ENCODE measurements around the gene BAG3.
"Not testable (repeated sequence)": the region's sequence is repeated elsewhere in the genome, so short reads cannot be mapped to it uniquely, and the experiment has no call there.

Gene BAG3

GRCh38 chr10:119640875-119641526, 10.2 kb upstream of the BAG3 start:
- no peak for DNase-seq

- peak in 1 of 2 donors; percentile 63 for DNase-seq
Observed at GRCh38 chr10:119642556-119643111, 8.5 kb upstream of the BAG3 start.

GRCh38 chr10:119643306-119644204, 7.6 kb upstream of the BAG3 start:
- DNase-seq, result no peak

GRCh38 chr10:119644205-119644814, 6.9 kb upstream of the BAG3 start:
- DNase-seq, result no peak

GRCh38 chr10:119644994-119645393, 6.2 kb upstream of the BAG3 start:
- DNase-seq, result no peak

GRCh38 chr10:119650062-119650461, 1.1 kb upstream of the BAG3 start:
- no peak for DNase-seq

GRCh38 chr10:119651514-119652360, 557 bp downstream of the BAG3 start:
- no peak for DNase-seq

- DNase-seq, result peak in 1 of 2 donors; percentile 69
Observed at GRCh38 chr10:119652361-119652730, 1.2 kb downstream of the BAG3 start.

- DNase-seq, result peak in 1 of 2 donors; percentile 42
Observed at GRCh38 chr10:119653209-119653608, 2.0 kb downstream of the BAG3 start.

- no peak for DNase-seq
Observed at GRCh38 chr10:119653916-119654315, 2.7 kb downstream of the BAG3 start.

- no peak for DNase-seq
Observed at GRCh38 chr10:119654540-119654939, 3.4 kb downstream of the BAG3 start.

GRCh38 chr10:119655566-119656001, 4.4 kb downstream of the BAG3 start:
- peak in 1 of 2 donors; percentile 46 for DNase-seq

- no peak for DNase-seq
Observed at GRCh38 chr10:119656760-119657159, 5.6 kb downstream of the BAG3 start.

GRCh38 chr10:119657725-119658124, 6.5 kb downstream of the BAG3 start:
- no peak for DNase-seq

GRCh38 chr10:119658274-119658673, 7.1 kb downstream of the BAG3 start:
- no peak for DNase-seq

GRCh38 chr10:119659951-119660350, 8.8 kb downstream of the BAG3 start:
- no peak for DNase-seq

- not testable (repeated sequence) for DNase-seq
Observed at GRCh38 chr10:119662076-119662605, 11.0 kb downstream of the BAG3 start.

GRCh38 chr10:119663866-119664698, 12.9 kb downstream of the BAG3 start:
- DNase-seq, result peak; percentile 32 to 74

GRCh38 chr10:119665901-119666708, 14.9 kb downstream of the BAG3 start:
- DNase-seq, result no peak

GRCh38 chr10:119666709-119667004, 15.5 kb downstream of the BAG3 start:
- DNase-seq, result no peak
